HepG2 (cell line): ENCODE data around the gene ZNF341. TPM values are rescaled to one million over a fixed set of nuclear protein-coding genes. Genes with fewer than 3 reads are reported as not detected.

ENCODE experiments used
- CSRNP1 ChIP-seq: sonication (generic); formaldehyde crosslinking; IDR thresholded peaks from 2 replicates; pipeline ENCODE4 v1.8.1; 2023; ENCODE audit warnings: mild to moderate bottlenecking, missing genetic modification reagents
- FOXA3 ChIP-seq: IDR thresholded peaks from 2 replicates; pipeline ENCODE4 v1.6.1; 2016; ENCODE audit warnings: missing genetic modification reagents, missing compliant biosample characterization
- GRHL1 ChIP-seq: sonication (generic); formaldehyde crosslinking; conservative IDR thresholded peaks from 2 replicates; pipeline ENCODE4 v1.8.0; 2022; ENCODE audit warnings: missing genetic modification reagents
- MIXL1 ChIP-seq: IDR thresholded peaks from 2 replicates; pipeline ENCODE4 v1.6.1; 2016
- NFKBIZ ChIP-seq: IDR thresholded peaks from 2 replicates; pipeline ENCODE4 v1.6.1; 2018; ENCODE audit warnings: missing genetic modification reagents, missing compliant biosample characterization
- NR0B2 ChIP-seq: sonication (generic); formaldehyde crosslinking; IDR thresholded peaks from 2 replicates; pipeline ENCODE4 v1.4.0; 2020; ENCODE audit warnings: mild to moderate bottlenecking, missing genetic modification reagents
- SOX13 ChIP-seq, 3 experiments: fragments of 450-650 bp in 1 of 3; sonication (generic) in 1 of 3; formaldehyde crosslinking in 1 of 3; IDR thresholded peaks in 2 of 3; conservative IDR thresholded peaks in 1 of 3; 2 replicates each; pipeline versions ENCODE4 v1.5.0 to v1.6.1; 2016 to 2020; ENCODE audit warnings: antibody characterized with exemption in 1 of 3, mild to moderate bottlenecking in 1 of 3, missing compliant biosample characterization in 1 of 3, missing genetic modification reagents in 1 of 3, moderate library complexity in 1 of 3
- THAP11 ChIP-seq: IDR thresholded peaks from 2 replicates; pipeline ENCODE4 v1.6.1; 2016; ENCODE audit warnings: missing biosample characterization, missing genetic modification reagents
- TOE1 ChIP-seq: sonication (generic); formaldehyde crosslinking; IDR thresholded peaks from 2 replicates; pipeline ENCODE4 v1.4.0; 2020; ENCODE audit warnings: mild to moderate bottlenecking, missing genetic modification reagents
- TP53 ChIP-seq: sonication (generic); formaldehyde crosslinking; conservative IDR thresholded peaks from 2 replicates; pipeline ENCODE4 v1.4.0; 2020; ENCODE audit warnings: missing genetic modification reagents
- ZFP36L1 ChIP-seq: sonication (generic); formaldehyde crosslinking; IDR thresholded peaks from 2 replicates; pipeline ENCODE4 v1.8.0; 2022; ENCODE audit warnings: mild to moderate bottlenecking, missing genetic modification reagents, moderate library complexity
- ZNF230 ChIP-seq: sonication (generic); formaldehyde crosslinking; IDR thresholded peaks from 2 replicates; pipeline ENCODE4 v1.4.0; 2020; ENCODE audit warnings: mild to moderate bottlenecking, missing genetic modification reagents
- ZNF333 ChIP-seq: sonication (generic); formaldehyde crosslinking; IDR thresholded peaks from 2 replicates; pipeline ENCODE4 v1.4.0; 2020; ENCODE audit warnings: mild to moderate bottlenecking, missing genetic modification reagents, borderline replicate concordance
- ZNF343 ChIP-seq: sonication (generic); formaldehyde crosslinking; IDR thresholded peaks from 2 replicates; pipeline ENCODE4 v1.4.0; 2020; ENCODE audit warnings: mild to moderate bottlenecking, missing genetic modification reagents
- ZNF430 ChIP-seq: sonication (generic); formaldehyde crosslinking; IDR thresholded peaks from 2 replicates; pipeline ENCODE4 v1.9.0; 2021; ENCODE audit warnings: mild to moderate bottlenecking, missing genetic modification reagents
- ZNF576 ChIP-seq: sonication (generic); formaldehyde crosslinking; IDR thresholded peaks from 2 replicates; pipeline ENCODE4 v1.4.0; 2020; ENCODE audit warnings: mild to moderate bottlenecking, missing genetic modification reagents
- ZNF710 ChIP-seq: sonication (generic); formaldehyde crosslinking; IDR thresholded peaks from 2 replicates; pipeline ENCODE4 v1.5.0; 2020; ENCODE audit warnings: mild to moderate bottlenecking, missing genetic modification reagents, borderline replicate concordance
- ZNF777 ChIP-seq: sonication (generic); formaldehyde crosslinking; IDR thresholded peaks from 2 replicates; pipeline ENCODE4 v1.4.0; 2020; ENCODE audit warnings: missing genetic modification reagents
- ZNF790 ChIP-seq: sonication (generic); formaldehyde crosslinking; IDR thresholded peaks from 2 replicates; pipeline ENCODE4 v1.8.0; 2022; ENCODE audit warnings: missing genetic modification reagents, mild to moderate bottlenecking, borderline replicate concordance
- ZSCAN31 ChIP-seq: sonication (generic); formaldehyde crosslinking; IDR thresholded peaks from 2 replicates; pipeline ENCODE4 v1.5.0; 2020; ENCODE audit warnings: low read depth, mild to moderate bottlenecking, missing genetic modification reagents
- polyA plus RNA-seq, 8 experiments: library from polyadenylated mRNA; depleted of rRNA in 3 of 8; stranded (reverse) in 7 of 8; unstranded in 1 of 8; fragments of >200 nt; fragmentation: Illumina TruSeq in 4 of 8; extraction: Trizol in 4 of 8; gene quantifications; 2 replicates each; pipeline versions ENCODE4 v1.2.1 to v1.2.3, GENCODE V29; 2011 to 2016; ENCODE audit warnings: low read depth in 4 of 8, missing spikeins in 1 of 8, mixed read lengths in 1 of 8; ENCODE audit not compliant: insufficient read depth in 1 of 8
- total RNA-seq, 5 experiments: library from RNA; depleted of rRNA; stranded (reverse); fragments of >200 nt; fragmentation: Illumina TruSeq; extraction: Trizol; gene quantifications; 2 replicates each; pipeline ENCODE4 v1.2.3, GENCODE V29; 2016; ENCODE audit warnings: low read depth in 1 of 5

The ZNF341 gene
- total and polyA plus RNA-seq, 2 of the 13 experiments (the other 11 are each of a cell fraction or from before 2014, with no cell fraction given): 1.1 to 2.2 TPM

GRCh38 chr20:33825340-33826269 lies 93.8 kb downstream of the ZNF341 start (continued):
- TF ChIP-seq ZNF790 (CRISPR knock-in tag) (0 out of 2 replicates have a peak, but pooled peaks have one; percentile 49), ZNF230 (peak; percentile 72; the same call in 1 of the 2 replicates), ZNF777 (CRISPR knock-in tag) (no peak), ZFP36L1 (0 out of 2 replicates have a peak, but pooled peaks have one; percentile 37), TOE1 (CRISPR knock-in tag) (no peak), ZSCAN31 (CRISPR knock-in tag) (no peak), THAP11 (CRISPR knock-in tag) (peak; percentile 58; the same call in 1 of the 2 replicates), MIXL1 (0 out of 2 replicates have a peak, but pooled peaks have one; percentile 20), ZNF430 (peak; percentile 63; the same call in 1 of the 2 replicates), CSRNP1 (CRISPR knock-in tag) (no peak), NR0B2 (no peak), TP53 (CRISPR knock-in tag) (peak; percentile 73; the same call in 1 of the 2 replicates), GRHL1 (CRISPR knock-in tag) (no peak), ZNF333 (CRISPR knock-in tag) (no peak), FOXA3 (peak; percentile 14; the same call in 1 of the 2 replicates), NFKBIZ (CRISPR knock-in tag) (no peak), ZNF343 (no peak), ZNF710 (CRISPR knock-in tag) (peak; percentile 14; the same call in 1 of the 2 replicates), SOX13 (IDR thresholded peaks at IDR 0.05) (no peak), SOX13 (CRISPR knock-in tag; conservative IDR thresholded peaks at IDR 0.05 in 1 of 2, IDR thresholded peaks at IDR 0.05 in 1 of 2) (peak in 1 of 2 experiments; percentile 85; a peak in 2 of 4 replicates), ZNF576 (CRISPR knock-in tag) (no peak)
